Tibial nerve (tissue), 4 donors: Measurements from ENCODE around the gene GJD4. TPM values are rescaled to one million over a fixed set of nuclear protein-coding genes. Genes with fewer than 3 reads are reported as not detected.

Experiments
- DNase-seq, 2 donors: peaks; one replicate each; pipeline ENCODE4 v3.0.0-alpha.2; 2019; ENCODE audit warnings: low spot score in 2 of 2
- H3K27ac ChIP-seq, 4 donors: fragments of 200-600 bp; sonication (generic) in 3 of 4; one replicate each; pipeline ENCODE4 v1.5.1; 2017 to 2019; ENCODE audit warnings: mild to moderate bottlenecking in 1 of 4
- H3K27me3 ChIP-seq, 2 donors: fragments of 200-600 bp; sonication (generic) in 1 of 2; one replicate each; pipeline versions ENCODE4 v1.5.1 to v1.6.0; 2017 to 2019
- H3K36me3 ChIP-seq, 3 donors: fragments of 200-600 bp; sonication (generic); one replicate each; pipeline ENCODE4 v1.5.1; 2018 to 2019
- H3K4me1 ChIP-seq, 4 donors: fragments of 200-600 bp; sonication (generic) in 3 of 4; one replicate each; pipeline ENCODE4 v1.5.1; 2017 to 2019
- H3K4me3 ChIP-seq, 4 donors: fragments of 200-600 bp; sonication (generic) in 3 of 4; one replicate each; pipeline ENCODE4 v1.5.1; 2017 to 2019; ENCODE audit warnings: mild to moderate bottlenecking in 1 of 4, moderate library complexity in 1 of 4
- H3K9me3 ChIP-seq, 4 donors: fragments of 200-600 bp; sonication (generic) in 3 of 4; one replicate each; pipeline ENCODE4 v1.5.1; 2017 to 2019
- EP300 ChIP-seq, 2 donors: sonication (generic); formaldehyde crosslinking; IDR thresholded peaks; one replicate each; pipeline ENCODE4 v1.6.1; 2017; ENCODE audit warnings: antibody characterized with exemption in 2 of 2, mild to moderate bottlenecking in 1 of 2
- POLR2A ChIP-seq, 2 donors: fragments of 450-650 bp; IDR thresholded peaks; one replicate each; pipeline ENCODE4 v1.6.1; 2017; ENCODE audit warnings: antibody characterized with exemption in 2 of 2, mild to moderate bottlenecking in 2 of 2, moderate library complexity in 2 of 2
- WGBS, 2 donors: methylation state at CpG; one replicate each; pipeline ENCODE4 v1.1.5; 2018; 5-methylcytosine and 5-hydroxymethylcytosine counted together
- total RNA-seq, 4 donors: library from RNA; depleted of rRNA; stranded (reverse); fragments of >200 nt; gene quantifications; one replicate each; pipeline ENCODE4 v1.1.0, GENCODE V29; 2016
- TF ChIP-seq, protein P1 (sequence below), 5 experiments: fragments of 200-600 bp in 3 of 5; fragments of 450-650 bp in 2 of 5; sonication (generic) in 3 of 5; IDR thresholded peaks; one replicate each; pipeline ENCODE4 v1.5.1; 2016 to 2019; ENCODE audit warnings: antibody characterized with exemption in 5 of 5, mild to moderate bottlenecking in 3 of 5, moderate library complexity in 2 of 5

The GJD4 gene
- total RNA-seq, 4 donors from 2014 or later = 0.20 TPM; not detected in 3

DNA sequence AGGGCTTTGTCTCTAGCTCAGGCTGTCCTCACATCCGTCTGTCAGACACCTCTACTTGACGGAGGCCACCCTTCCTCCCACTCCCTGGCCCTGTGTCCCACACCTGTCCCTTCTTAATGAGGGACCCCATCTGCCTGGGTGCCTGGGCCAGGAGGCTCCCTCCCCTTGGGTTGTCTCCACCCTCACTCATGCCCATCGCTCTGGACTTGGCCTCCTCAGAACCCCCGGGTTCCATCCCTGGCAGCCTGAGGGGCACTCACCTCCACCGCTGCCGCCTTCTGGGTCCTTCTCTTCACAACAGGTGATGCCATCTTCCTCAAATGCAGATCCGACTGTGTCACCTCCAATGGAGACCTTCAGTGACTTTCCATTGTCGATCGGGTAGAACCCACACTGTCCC is 20.2 kb upstream of the GJD4 start:
- no peaks in the 10 kb centered on the region for H3K9me3 ChIP-seq
- H3K27me3 ChIP-seq = no peaks in the 10 kb centered on the region
- TF ChIP-seq POLR2A (IDR thresholded peaks at IDR 0.05) = no peak

DNA sequence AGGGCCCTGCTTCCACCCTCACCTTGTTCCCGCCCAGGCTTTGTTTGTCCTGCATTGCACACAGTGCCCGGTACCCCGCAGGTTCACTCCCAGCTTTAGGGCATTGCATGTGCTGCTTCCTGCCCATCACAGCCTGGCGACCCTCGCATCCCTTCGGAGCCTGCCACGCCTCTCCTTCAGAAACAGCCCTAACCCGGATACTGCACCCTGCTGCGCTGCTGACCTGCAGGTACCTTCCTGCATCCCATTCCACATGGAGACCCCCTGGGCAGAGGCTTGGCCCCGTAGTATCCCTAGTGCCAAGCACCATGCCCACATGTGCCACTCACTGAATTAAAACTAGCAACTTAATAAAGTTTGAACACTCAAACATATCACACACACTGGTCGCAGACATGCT is 19.8 kb upstream of the GJD4 start:
- Histone ChIP-seq H3K36me3 (no peaks in the 10 kb centered on the region), H3K9me3 (peaks cover 0 to 2% (median 0%) of the 10 kb centered on the region in 4 donors), H3K27ac (no peak overlapping the region), H3K4me3 (no peak overlapping the region), H3K27me3 (no peaks in the 10 kb centered on the region), H3K4me1 (no peaks in the 10 kb centered on the region)
- TF ChIP-seq, protein P1, sequence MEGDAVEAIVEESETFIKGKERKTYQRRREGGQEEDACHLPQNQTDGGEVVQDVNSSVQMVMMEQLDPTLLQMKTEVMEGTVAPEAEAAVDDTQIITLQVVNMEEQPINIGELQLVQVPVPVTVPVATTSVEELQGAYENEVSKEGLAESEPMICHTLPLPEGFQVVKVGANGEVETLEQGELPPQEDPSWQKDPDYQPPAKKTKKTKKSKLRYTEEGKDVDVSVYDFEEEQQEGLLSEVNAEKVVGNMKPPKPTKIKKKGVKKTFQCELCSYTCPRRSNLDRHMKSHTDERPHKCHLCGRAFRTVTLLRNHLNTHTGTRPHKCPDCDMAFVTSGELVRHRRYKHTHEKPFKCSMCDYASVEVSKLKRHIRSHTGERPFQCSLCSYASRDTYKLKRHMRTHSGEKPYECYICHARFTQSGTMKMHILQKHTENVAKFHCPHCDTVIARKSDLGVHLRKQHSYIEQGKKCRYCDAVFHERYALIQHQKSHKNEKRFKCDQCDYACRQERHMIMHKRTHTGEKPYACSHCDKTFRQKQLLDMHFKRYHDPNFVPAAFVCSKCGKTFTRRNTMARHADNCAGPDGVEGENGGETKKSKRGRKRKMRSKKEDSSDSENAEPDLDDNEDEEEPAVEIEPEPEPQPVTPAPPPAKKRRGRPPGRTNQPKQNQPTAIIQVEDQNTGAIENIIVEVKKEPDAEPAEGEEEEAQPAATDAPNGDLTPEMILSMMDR (IDR thresholded peaks at IDR 0.05) = no peak
- DNase-seq = no peak
- whole genome bisulfite sequencing, 2 donors = 94 to 97% methylated on average over 11 of the region's 11 CpGs

More for the DNA sequence above, 20.2 kb upstream of the GJD4 start:
- WGBS, 2 donors = 96 to 98% methylated on average over 9 of the region's 9 CpGs
- Histone ChIP-seq H3K4me1 (no peaks in the 10 kb centered on the region), H3K4me3 (no peak overlapping the region), H3K36me3 (no peaks in the 10 kb centered on the region), H3K27ac (no peak overlapping the region)
- DNase-seq = no peak

DNA sequence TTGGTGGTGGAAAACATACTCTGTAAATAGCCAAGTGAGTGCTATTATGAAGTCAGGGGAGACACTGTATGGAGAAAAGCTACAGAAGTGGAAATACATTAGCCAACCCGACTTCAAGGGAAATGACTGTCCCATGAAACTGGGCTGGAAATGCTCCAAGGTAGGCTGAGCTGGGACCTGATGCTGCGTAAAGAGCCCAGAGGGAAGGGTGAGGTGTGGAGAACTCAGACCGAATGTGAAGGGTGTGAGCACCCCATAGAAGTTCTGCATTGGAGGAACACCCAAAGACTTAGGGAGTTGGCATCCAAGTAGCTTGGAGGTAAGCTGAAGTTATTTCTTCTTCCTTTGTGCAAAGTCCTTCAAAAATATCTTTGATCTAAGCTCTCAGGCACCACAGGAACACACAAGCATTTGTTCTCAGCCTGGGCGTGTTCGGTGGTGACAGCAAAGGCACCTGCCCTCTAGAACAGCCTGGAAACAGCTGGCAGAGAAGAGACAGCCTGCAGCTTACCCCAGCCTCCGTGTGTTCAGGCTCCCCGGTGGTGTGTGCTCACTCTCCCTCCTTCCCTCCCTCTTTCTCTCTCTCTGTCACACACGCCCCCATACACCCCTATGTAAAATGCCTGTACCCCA is 19.1 kb upstream of the GJD4 start:
- no peak for TF ChIP-seq EP300 (IDR thresholded peaks at IDR 0.05)
- no peak for TF ChIP-seq POLR2A (IDR thresholded peaks at IDR 0.05)
- TF ChIP-seq, protein P1 (IDR thresholded peaks at IDR 0.05) = no peak
- Histone ChIP-seq H3K4me3 (no peak overlapping the region), H3K9me3 (peaks cover 0 to 7% (median 0%) of the 10 kb centered on the region in 4 donors), H3K27ac (no peak overlapping the region), H3K36me3 (no peaks in the 10 kb centered on the region), H3K27me3 (no peaks in the 10 kb centered on the region), H3K4me1 (no peaks in the 10 kb centered on the region)
- DNase-seq = no peak
- WGBS, 2 donors = 53 to 61% methylated on average over 8 of the region's 8 CpGs

DNA sequence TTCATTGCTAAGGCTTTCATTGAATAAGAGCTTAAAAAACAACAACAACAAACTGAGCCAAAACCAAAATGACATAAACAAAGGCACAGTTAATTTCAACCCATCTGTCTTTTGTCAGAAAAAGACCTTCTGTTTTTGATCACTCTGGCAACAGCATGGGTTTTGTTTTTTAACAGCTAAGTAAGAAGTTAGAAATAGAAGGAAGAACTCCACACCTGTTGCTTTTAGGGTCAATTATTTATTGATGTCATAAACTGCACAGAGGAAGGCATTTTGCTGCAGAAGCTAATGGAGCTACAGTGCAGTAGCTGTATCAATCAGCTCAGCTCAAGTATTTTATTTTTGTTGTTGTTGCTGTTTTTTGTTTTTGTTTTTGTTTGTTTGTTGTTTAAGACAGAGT is 16.3 kb upstream of the GJD4 start:
- peaks cover 0 to 7% (median 0%) of the 10 kb centered on the region in 4 donors for H3K9me3 ChIP-seq
- no peak overlapping the region for H3K27ac ChIP-seq
- no peaks in the 10 kb centered on the region for H3K36me3 ChIP-seq
- no peaks in the 10 kb centered on the region for H3K27me3 ChIP-seq
- no peak overlapping the region for H3K4me3 ChIP-seq
- no peaks in the 10 kb centered on the region for H3K4me1 ChIP-seq
- DNase-seq = no peak
- no peak for TF ChIP-seq POLR2A (IDR thresholded peaks at IDR 0.05)
- no peak for TF ChIP-seq EP300 (IDR thresholded peaks at IDR 0.05)
- TF ChIP-seq, protein P1 (IDR thresholded peaks at IDR 0.05) = no peak

DNA sequence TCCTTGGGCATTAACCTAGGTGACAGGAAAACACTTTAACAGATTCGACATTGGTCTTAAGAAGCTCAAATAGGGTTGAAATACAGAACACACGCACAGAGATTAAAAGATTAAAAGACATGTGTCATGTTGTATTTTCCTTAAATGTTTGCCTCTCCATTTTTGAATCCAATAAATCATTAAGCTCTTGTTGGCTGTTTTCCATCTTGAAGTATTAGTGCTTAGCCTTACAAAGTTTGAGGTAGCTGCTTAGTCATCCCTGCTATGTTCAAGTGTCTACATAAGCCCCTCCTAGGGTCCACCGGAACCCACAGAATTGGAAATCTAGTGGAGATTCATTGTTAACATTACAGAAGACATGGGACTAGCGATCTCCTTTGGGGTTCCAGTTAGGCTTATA is 12.7 kb upstream of the GJD4 start:
- Histone ChIP-seq H3K27me3 (no peaks in the 10 kb centered on the region), H3K4me1 (no peaks in the 10 kb centered on the region), H3K4me3 (no peak overlapping the region), H3K36me3 (no peaks in the 10 kb centered on the region), H3K27ac (no peak overlapping the region), H3K9me3 (peaks cover 0 to 7% (median 0%) of the 10 kb centered on the region in 4 donors)
- 92 to 95% methylated on average over 4 of the region's 4 CpGs for WGBS, 2 donors
- no peak for DNase-seq
- TF ChIP-seq POLR2A (IDR thresholded peaks at IDR 0.05) (no peak), EP300 (IDR thresholded peaks at IDR 0.05) (no peak)
- TF ChIP-seq, protein P1 (IDR thresholded peaks at IDR 0.05) = no peak
